T follicular helper cell (primary cell): ENCODE data around the gene LRRC61.
A peak's percentile ranks its signal among the peaks of the same experiment; 100 is the strongest.
"Not testable (repeated sequence)": the region's sequence is repeated elsewhere in the genome, so short reads cannot be mapped to it uniquely, and the experiment has no call there.

Source experiments
- DNase-seq: peaks from one replicate; pipeline ENCODE4 v3.0.0-alpha.2; 2020; ENCODE audit warnings: low read depth
- total RNA-seq, 2 experiments: gene quantifications; one replicate each; lab custom pipeline; 2026; lab: John Stamatoyannopoulos, UW

Gene LRRC61
- 3.6 to 4.1 reads per million in 2 experiments for total RNA-seq

DNA sequence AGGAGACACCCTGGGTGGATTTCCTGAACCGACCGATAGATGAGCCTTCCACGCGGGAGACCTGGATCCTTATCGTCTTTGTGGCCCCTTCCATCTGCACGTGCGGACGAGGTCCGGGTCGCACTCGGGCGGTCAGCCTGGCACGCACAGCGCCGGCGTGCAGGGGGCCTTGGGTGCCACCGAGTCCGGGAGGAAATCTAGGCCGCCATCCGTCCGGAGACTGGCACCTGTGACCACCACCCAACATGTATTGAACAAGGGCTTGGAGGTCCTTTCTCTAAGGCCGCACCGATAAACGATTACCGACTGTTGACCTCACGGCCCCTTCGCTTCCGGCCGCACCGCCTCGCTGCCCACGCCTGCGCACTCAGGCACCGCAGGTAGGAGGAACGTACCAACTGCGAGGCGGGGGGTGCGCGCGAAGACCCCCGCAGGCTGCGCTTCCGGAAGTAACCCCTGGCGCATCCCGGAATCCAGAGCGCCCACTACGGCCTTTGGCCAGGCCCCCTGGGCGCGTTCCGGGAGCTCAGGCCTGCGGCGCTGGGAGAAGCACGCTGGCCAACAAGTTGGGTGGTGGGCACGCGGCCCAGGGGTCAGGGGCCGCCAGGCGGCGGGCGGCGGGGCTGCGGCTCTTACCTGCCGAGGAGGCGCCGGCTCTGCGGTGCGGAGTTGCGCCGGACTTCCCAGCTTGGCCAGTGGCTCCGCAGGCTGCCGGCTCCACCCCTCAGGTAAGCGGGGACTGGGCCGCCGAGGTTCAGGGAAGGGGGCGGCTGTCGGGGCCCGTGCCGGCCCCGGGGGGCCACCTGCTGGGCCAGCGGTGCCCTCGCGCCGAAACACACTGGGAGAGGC is at the start of gene LRRC61, which contains the start of gene ACTR3C:
Gene LRRC61 (plus strand): TSS at position 523 of the 849 bp plus-strand sequence. CDS start 13,507 bp downstream, outside the sequence.
Gene ACTR3C (minus strand): TSS at position 713 of the 849 bp plus-strand sequence. CDS start 28,249 bp downstream, outside the sequence.
- DNase-seq, result peak; percentile 15

DNA sequence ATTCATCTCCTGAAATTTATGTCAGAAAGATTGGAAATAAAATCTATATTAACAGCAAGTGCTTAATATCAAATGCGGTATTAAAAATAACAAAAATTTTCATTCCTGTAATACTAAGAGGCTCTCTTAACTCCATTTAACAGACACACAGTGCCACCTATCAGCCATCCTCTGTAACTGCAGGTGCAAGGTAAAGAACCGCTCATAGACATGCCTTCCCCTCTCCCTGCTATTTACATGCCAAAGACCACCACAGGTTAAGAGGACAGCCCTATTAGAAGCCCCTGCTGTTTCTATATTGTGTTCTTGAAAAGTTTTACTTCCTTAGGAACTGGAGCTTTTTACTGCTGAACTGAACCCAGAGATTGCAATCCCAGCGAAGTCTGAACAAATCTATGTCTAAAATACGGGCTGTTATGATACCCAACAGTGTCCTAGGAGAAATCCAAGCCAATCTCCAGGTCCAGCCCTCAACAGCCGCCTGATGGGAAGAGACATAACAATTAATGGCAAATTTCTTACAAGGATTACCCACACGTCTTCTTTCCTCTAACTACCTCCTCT is 46.9 kb upstream of the LRRC61 start:
- peak; percentile 7 for DNase-seq

DNA sequence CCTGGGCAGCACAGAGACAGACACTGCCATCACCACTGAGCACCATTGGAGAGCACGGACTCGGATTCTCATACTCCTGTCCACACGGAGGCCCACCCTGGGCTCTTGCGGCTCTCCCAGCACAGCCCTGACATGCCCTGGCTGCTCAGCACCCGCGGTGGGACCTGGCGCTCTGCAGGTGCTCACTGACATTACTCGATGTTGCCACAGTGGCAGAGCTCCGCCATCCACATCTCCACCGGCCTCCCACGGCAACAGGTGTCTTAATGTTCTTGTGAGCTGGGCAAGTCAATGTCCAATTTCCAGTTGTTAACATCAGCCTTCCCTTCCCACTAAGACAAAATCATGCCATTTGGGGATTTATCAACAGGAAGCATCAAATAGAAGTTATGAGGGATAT is 44.8 kb upstream of the LRRC61 start:
- DNase-seq, result not testable (repeated sequence)

DNA sequence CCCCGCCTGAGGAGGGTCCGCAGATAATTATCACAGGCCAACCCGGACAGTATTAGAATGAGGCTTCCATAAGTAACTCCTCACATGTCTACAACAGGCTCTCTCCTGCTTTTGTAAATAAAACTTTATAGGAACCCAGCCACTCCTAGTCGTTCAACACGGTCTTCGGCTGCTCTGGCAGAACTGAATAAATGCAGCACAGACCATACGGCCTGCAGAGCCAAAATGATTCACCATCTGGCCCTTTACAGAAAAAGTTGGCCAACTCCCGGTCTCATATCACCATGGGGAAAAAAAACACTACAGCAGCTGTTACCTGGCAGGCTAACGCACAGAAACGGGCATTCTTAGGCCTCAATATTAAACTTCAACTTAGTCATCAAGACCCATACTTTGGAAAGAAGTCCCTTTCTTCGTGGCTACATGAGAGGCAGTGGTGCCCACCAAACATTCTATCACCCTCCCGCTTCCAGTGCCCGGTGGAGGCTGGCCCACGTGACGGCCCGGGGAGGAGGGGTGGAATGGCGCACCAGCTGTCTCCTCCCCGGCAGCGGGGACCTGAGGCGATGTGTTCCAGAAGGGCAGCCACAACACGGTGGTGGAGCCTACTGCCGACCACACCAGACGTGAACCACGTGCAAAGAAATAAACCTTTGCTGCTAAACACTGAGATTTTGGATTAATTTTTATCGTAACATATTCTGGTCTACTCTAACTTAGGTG is 41.3 kb upstream of the LRRC61 start:
- DNase-seq, result not testable (repeated sequence)

DNA sequence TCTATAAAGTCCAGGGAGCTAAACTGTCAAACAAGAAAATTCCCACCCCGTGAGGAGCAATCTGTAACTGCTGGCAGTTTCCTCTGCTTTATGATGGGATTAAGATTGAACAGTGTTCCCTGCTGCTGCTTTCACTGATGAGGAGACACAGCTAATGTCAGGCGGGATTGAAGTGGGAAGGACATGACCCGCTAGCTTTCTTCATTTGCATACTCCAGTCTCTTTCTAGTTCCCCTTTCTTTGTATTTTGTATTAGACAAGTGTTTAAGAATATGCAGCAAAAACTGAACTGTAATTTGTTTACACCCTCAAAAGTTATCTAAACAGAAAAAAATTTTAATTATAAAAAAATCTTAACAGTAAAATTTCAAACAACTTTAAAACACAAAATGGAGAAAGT is 40.0 kb upstream of the LRRC61 start:
- not testable (repeated sequence) for DNase-seq

DNA sequence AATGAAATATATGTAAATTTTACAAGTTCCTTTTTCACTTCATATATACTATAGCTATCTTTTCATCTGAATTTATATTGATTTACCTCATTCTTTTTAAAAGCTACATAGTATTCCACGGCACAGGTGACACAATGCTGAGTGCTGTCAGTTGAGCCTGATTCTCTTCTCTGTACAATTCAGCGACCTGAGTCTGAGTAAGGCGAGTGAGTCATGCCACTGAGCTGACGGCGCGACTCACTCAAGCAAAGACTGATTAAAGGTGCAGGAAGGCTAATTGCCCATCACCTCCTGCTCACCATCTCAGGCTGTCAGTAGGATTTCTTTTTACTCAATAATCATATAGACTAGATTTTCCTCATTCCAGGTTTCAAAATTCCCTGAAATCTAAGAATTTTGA is 39.5 kb upstream of the LRRC61 start:
- not testable (repeated sequence) for DNase-seq

DNA sequence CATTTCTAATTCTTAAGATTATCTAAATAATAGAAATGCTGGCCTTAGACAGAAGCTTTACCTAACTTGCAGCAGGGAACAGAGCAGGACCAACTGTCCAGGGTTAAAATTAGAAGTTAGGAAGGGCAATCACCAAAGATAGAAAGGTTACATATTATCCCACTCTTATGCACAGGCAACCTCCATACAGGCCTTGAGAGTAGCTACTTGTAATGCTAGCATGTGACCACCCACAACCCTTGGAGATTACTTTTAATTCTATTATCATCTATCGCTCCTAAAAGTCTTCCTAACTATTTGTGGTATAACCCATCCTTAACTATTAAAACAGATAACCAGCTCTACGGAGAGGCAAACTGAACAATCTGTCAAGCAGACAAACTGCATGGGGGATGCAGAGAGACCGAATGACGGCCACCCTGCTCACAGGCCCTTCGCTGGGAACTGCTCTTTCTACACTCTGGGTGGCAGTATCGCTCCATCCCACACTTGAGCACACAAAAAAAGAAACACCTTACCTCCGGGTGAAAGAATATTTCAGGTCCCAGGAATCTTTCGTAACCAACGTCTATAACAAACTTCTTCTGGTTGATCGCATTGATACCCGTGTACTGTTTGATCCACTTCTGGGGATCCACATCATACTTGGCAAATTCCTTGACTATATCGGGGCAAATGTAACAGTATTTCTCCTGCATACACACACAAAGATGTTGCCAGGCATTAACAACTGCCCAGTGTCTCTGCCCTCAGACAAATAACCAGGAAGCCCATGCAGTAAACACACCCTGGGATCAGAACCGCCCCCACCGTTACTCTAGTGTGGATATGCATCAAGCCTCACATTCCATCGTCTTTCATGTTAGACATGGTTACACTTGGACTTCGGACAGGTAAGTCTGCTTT is 37.1 kb upstream of the LRRC61 start:
- peak; percentile 12 for DNase-seq

- not testable (repeated sequence) for DNase-seq
These were observed 35.3 kb upstream of the LRRC61 start for GRCh38 chr7:150287815-150288214.

- not testable (repeated sequence) for DNase-seq
These were observed 34.3 kb upstream of the LRRC61 start for GRCh38 chr7:150288816-150289215.

DNA sequence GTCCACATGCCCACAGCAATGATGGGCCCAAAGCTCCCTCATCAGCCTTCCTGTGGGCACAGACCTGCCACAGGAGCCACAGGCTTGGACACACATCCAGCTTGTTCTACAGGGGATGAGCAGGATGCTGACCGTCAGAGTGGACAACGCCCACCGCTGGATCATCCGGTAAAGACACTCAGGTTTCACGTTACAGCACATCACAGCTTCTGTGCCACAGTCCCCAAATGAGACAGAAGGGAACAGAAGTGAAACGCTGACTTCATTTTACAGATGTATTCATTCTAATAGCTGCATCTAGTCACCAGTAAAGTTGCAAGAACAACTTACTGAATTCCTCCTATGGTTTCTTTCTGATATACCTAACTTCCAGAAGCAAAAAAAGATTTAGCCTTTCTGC is 32.8 kb upstream of the LRRC61 start:
- DNase-seq, result not testable (repeated sequence)

DNA sequence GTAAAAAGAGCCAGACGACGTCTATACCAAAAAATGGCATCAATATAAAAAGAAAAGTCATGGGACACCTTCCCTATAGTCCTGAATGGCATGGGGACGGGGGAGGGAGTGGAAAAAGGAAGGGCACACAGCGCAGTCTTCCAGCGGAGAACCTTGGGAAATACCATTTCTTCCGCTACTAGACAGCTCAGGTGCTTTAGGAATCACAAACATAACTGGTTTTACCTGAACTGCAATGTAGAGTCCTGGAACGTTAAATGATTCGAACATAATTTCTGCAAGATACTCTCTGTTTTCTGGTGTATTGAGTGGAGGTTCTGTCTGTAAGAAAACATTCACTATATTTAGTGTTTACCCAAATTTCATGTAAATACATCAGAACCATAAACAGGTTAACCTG is 28.1 kb upstream of the LRRC61 start:
- DNase-seq, result not testable (repeated sequence)

- DNase-seq, result not testable (repeated sequence)
These were observed 27.5 kb upstream of the LRRC61 start for GRCh38 chr7:150295614-150296013.

DNA sequence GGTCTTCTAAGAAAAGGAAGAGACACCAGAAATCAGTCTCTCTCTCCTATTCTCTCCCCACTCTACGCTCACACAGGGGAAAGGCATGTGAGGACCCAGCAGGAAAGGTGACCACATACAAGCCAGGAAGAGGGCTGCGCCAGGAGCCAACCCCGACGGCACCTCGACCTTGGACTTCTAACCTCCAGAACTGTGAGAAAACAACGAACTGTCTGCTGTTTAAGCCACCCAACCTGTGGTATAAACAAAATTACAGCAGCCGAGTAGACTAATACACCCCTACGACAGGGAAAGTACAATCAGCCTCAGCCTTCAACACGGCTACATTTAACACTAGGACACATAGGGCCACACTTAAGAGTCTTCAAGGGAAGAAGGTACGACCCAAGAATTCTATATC is 26.4 kb upstream of the LRRC61 start:
- not testable (repeated sequence) for DNase-seq

- not testable (repeated sequence) for DNase-seq
These were observed 25.2 kb upstream of the LRRC61 start for GRCh38 chr7:150297978-150298377.

- not testable (repeated sequence) for DNase-seq
These were observed 20.2 kb upstream of the LRRC61 start for GRCh38 chr7:150302908-150303310.

- DNase-seq, result not testable (repeated sequence)
These were observed 18.5 kb upstream of the LRRC61 start for GRCh38 chr7:150304499-150305258.

DNA sequence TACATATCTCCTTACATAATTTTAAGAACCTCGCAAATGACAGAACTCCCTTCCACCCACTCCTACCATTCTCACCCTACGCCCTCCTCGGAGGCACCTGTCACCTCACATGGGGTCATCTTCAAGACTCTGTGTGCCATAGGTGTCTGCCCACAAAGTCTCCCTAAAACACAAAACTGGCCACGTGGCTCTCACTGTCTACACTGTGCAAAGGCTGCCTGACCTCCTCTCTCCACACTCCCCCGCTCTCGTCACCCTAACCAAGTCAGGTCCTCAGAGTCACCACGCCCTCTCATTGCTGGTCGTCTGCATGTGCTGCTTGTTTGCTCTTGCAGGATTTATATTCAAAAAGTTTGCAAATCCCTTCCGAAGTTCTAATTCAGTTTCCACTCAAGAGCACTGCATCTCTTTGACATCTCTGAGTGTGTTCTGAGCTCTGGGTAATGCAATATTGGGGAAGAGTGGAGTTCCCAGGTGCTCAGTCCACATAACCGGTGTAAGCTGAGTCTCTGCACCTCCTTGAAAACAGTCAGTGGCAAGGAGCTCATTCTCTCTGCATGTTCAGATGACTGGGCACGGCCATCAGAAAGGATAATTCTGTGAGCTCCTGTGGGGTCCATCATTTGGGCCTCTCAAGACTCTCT is 17.8 kb upstream of the LRRC61 start:
- DNase-seq, result not testable (repeated sequence)

GRCh38 chr7:150305903-150306284 is 17.3 kb upstream of the LRRC61 start:
- DNase-seq, result not testable (repeated sequence)

GRCh38 chr7:150306377-150306776 is 16.8 kb upstream of the LRRC61 start:
- not testable (repeated sequence) for DNase-seq

GRCh38 chr7:150307129-150307528 is 16.0 kb upstream of the LRRC61 start:
- no peak for DNase-seq
